ENCODE results near the gene PHACTR1.

DNA sequence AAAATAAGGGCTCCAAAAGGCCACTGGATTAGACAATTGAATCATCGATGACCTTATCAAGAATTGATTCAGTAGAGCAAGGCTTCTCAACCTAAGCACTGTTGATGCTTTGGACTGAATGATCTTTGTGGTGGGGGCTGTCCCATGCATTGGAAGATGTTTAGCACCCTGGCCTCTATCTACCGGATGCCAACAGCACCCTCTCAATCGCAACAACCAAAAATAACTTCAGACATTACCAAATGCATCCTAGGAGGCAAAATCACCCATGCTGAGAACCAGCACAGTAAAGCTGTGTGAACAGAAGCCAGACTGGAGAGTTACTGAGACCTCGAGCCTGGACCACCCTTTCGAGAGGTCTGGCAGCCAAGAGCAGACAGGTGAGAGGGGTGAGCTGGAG is 544.3 kb downstream of the PHACTR1 start:
- no peak for TF ChIP-seq POLR2AphosphoS5 (IDR thresholded peaks at IDR 0.05; ENCODE audit: low read depth, low read length)
- TF ChIP-seq POLR2A (IDR thresholded peaks at IDR 0.05; ENCODE audit: low read depth, low read length), result no peak

Measured in GM12892 (cell line).